Gastrocnemius medialis (tissue), 4 donors: ENCODE measurements around the gene RABIF. TPM values are rescaled to one million over a fixed set of nuclear protein-coding genes. Genes with fewer than 3 reads are reported as not detected.
"Not testable (repeated sequence)": the region's sequence is repeated elsewhere in the genome, so short reads cannot be mapped to it uniquely, and the experiment has no call there.

Experiments
- ATAC-seq, 2 donors: fragments of 150-250 bp; one replicate each; pipeline ENCODE4 v1.9.1; 2016
- DNase-seq, 2 donors: peaks; one replicate each; pipeline ENCODE4 v3.0.0-alpha.2; 2019
- H3K27ac ChIP-seq, 4 donors: fragments of 200-600 bp; sonication (generic); 1 replicate in 1 of 4; 2 replicates in 3 of 4; pipeline ENCODE4 v1.5.1; 2016 to 2018; ENCODE audit warnings: mild to moderate bottlenecking in 2 of 4, moderate library complexity in 1 of 4
- H3K27me3 ChIP-seq, 3 donors: fragments of 200-600 bp; sonication (generic) in 2 of 3; 1 replicate in 1 of 3; 2 replicates in 2 of 3; pipeline versions ENCODE4 v1.5.1 to v1.6.0; 2016 to 2019; ENCODE audit warnings: mild to moderate bottlenecking in 1 of 3, moderate library complexity in 1 of 3
- H3K36me3 ChIP-seq, 2 donors: fragments of 200-600 bp; sonication (generic) in 1 of 2; one replicate each; pipeline ENCODE4 v1.5.1; 2017 to 2018
- H3K4me1 ChIP-seq, 2 donors: fragments of 200-600 bp; sonication (generic) in 1 of 2; one replicate each; pipeline ENCODE4 v1.5.1; 2016 to 2017; ENCODE audit warnings: mild to moderate bottlenecking in 2 of 2
- H3K4me3 ChIP-seq, 4 donors: fragments of 200-600 bp; sonication (generic) in 3 of 4; 1 replicate in 1 of 4; 2 replicates in 3 of 4; pipeline ENCODE4 v1.5.1; 2016 to 2019; ENCODE audit warnings: mild to moderate bottlenecking in 2 of 4
- H3K9me3 ChIP-seq, 3 donors: fragments of 200-600 bp; sonication (generic) in 2 of 3; 1 replicate in 1 of 3; 2 replicates in 2 of 3; pipeline ENCODE4 v1.5.1; 2016 to 2019
- CTCF ChIP-seq, 5 experiments: fragments of 450-650 bp in 3 of 5; fragments of 200-600 bp in 2 of 5; sonication (generic) in 2 of 5; IDR thresholded peaks in 4 of 5; conservative IDR thresholded peaks in 1 of 5; 1 replicate in 4 of 5; 2 replicates in 1 of 5; pipeline ENCODE4 v1.5.1; 2016 to 2019; ENCODE audit warnings: antibody characterized with exemption in 5 of 5, mild to moderate bottlenecking in 3 of 5, moderate library complexity in 3 of 5
- POLR2A ChIP-seq, 2 donors: fragments of 450-650 bp; IDR thresholded peaks; one replicate each; pipeline ENCODE4 v1.6.1; 2017; ENCODE audit warnings: antibody characterized with exemption in 2 of 2, mild to moderate bottlenecking in 2 of 2, moderate library complexity in 2 of 2
- in situ Hi-C, 4 donors: fragments of 200-750 bp; cut with MboI; loops; one replicate each; pipeline versions ENCODE4 v1.15.0 to v1.8.0; 2017; ENCODE audit warnings: low sequenced_read_pairs in 4 of 4
- intact Hi-C: fragments of 100-400 bp; cut with DNase I; formaldehyde crosslinking; loops from one replicate; pipeline ENCODE4 v1.15.1; 2023; ENCODE audit warnings: low total_unique reads
- total RNA-seq, 4 donors: library from RNA; depleted of rRNA; stranded (reverse); fragments of >200 nt; gene quantifications; one replicate each; pipeline versions ENCODE4 v1.1.0 to v1.2.3, GENCODE V29; 2016

The RABIF gene
- total RNA-seq, 4 donors from 2014 or later, result 2.6 to 9.2 (median 3.9) TPM

- DNase-seq (no peak), ATAC-seq (no peak)
- intact Hi-C loops (no loop called here), in situ Hi-C loops (no loop called here)
- no peaks in the 10 kb centered on the region for H3K27me3 ChIP-seq
- no peaks in the 10 kb centered on the region for H3K36me3 ChIP-seq
- H3K9me3 ChIP-seq, result no peaks in the 10 kb centered on the region
- no peaks in the 10 kb centered on the region for H3K4me1 ChIP-seq
- no peak overlapping the region for H3K27ac ChIP-seq
- TF ChIP-seq POLR2A (IDR thresholded peaks at IDR 0.05) (no peak), CTCF (IDR thresholded peaks at IDR 0.05 in 4 of 5, conservative IDR thresholded peaks at IDR 0.05 in 1 of 5) (no peak)
- no peak overlapping the region for H3K4me3 ChIP-seq
Observed at GRCh38 chr1:202835548-202836072, 53.3 kb downstream of the RABIF start.

- no peak overlapping the region for H3K27ac ChIP-seq
- in situ Hi-C loops (no loop called here), intact Hi-C loops (no loop called here)
- H3K27me3 ChIP-seq, result no peaks in the 10 kb centered on the region
- ATAC-seq (no peak), DNase-seq (no peak)
- no peak for TF ChIP-seq CTCF (IDR thresholded peaks at IDR 0.05 in 4 of 5, conservative IDR thresholded peaks at IDR 0.05 in 1 of 5)
- no peak for TF ChIP-seq POLR2A (IDR thresholded peaks at IDR 0.05)
- no peak overlapping the region for H3K4me3 ChIP-seq
- H3K4me1 ChIP-seq, result no peaks in the 10 kb centered on the region
- H3K9me3 ChIP-seq, result no peaks in the 10 kb centered on the region
- no peaks in the 10 kb centered on the region for H3K36me3 ChIP-seq
Observed at GRCh38 chr1:202834771-202835547, 54.0 kb downstream of the RABIF start.

GRCh38 chr1:202831906-202832305 is 57.0 kb downstream of the RABIF start:
- Histone ChIP-seq H3K4me1 (no peaks in the 10 kb centered on the region), H3K27me3 (no peaks in the 10 kb centered on the region), H3K4me3 (no peak overlapping the region), H3K27ac (no peak overlapping the region), H3K36me3 (no peaks in the 10 kb centered on the region), H3K9me3 (no peaks in the 10 kb centered on the region)
- DNase-seq (no peak), ATAC-seq (no peak)
- in situ Hi-C loops (no loop called here), intact Hi-C loops (no loop called here)
- TF ChIP-seq POLR2A (IDR thresholded peaks at IDR 0.05), result no peak
- TF ChIP-seq CTCF (IDR thresholded peaks at IDR 0.05 in 4 of 5, conservative IDR thresholded peaks at IDR 0.05 in 1 of 5), result no peak

- in situ Hi-C loops, H3K36me3 ChIP-seq, H3K4me1 ChIP-seq, DNase-seq, intact Hi-C loops, H3K27me3 ChIP-seq, H3K27ac ChIP-seq, ATAC-seq, H3K4me3 ChIP-seq, H3K9me3 ChIP-seq: not testable (repeated sequence)
Observed at GRCh38 chr1:202829223-202829622, 59.7 kb downstream of the RABIF start.

Other genes with a start within 250 kb of the RABIF start
- not detected for gene SYT2, start 178.7 kb downstream of the RABIF start, total RNA-seq
- gene KDM5B, start 80.7 kb downstream of the RABIF start, total RNA-seq, result 10 to 100 TPM; 10.7 to 17.1 (median 13.7) TPM
- 1 to 10 TPM in 1 of 4 donors, not detected in 3; 4.3 TPM for gene PCAT6, start 78.2 kb downstream of the RABIF start, total RNA-seq
- gene KLHL12, start 38.1 kb upstream of the RABIF start, total RNA-seq, result 10 to 100 TPM; 12.1 to 24.0 (median 12.6) TPM
- gene ADIPOR1, start 69.2 kb upstream of the RABIF start, total RNA-seq, result 100 to 1,000 TPM; 103 to 133 (median 119) TPM
- gene CYB5R1, start 78.1 kb upstream of the RABIF start, total RNA-seq, result 100 to 1,000 TPM; 349 to 677 (median 419) TPM
- gene TMEM183A, start 118.2 kb upstream of the RABIF start, total RNA-seq, result 10 to 100 TPM; 28.7 to 41.4 (median 30.6) TPM
- gene PPFIA4, start 137.3 kb upstream of the RABIF start, total RNA-seq, result 10 to 100 TPM in 3 of 4 donors, 1 to 10 TPM in 1; 8.4 to 45.5 (median 33.1) TPM
- gene MYOG, start 196.9 kb upstream of the RABIF start, total RNA-seq, result 100 to 1,000 TPM in 1 of 4 donors, 10 to 100 TPM in 3; 21.4 to 146 (median 73.1) TPM
- 1 to 10 TPM in 2 of 4 donors, under 1 TPM in 2; 0.25 to 5.6 (median 1.7) TPM for gene ADORA1, start 238.6 kb upstream of the RABIF start, total RNA-seq